Measurements from ENCODE around the gene CTNNA1. TPM values are rescaled to one million over a fixed set of nuclear protein-coding genes. Genes with fewer than 3 reads are reported as not detected.
A peak's percentile ranks its signal among the peaks of the same experiment; 100 is the strongest.
"Not testable (repeated sequence)": the region's sequence is repeated elsewhere in the genome, so short reads cannot be mapped to it uniquely, and the experiment has no call there.

Gene CTNNA1
- total and polyA plus RNA-seq, 2 experiments from 2014 or later = 194 to 393 TPM

- no peaks in the 10 kb centered on the region for H3K27me3 ChIP-seq (replicated peaks; ENCODE audit: insufficient read depth)
- no peak overlapping the region for H3K4me3 ChIP-seq
- H4K20me1 ChIP-seq (ENCODE audit: insufficient read depth) = peaks cover 16% of the 10 kb centered on the region
- H2AFZ ChIP-seq = no peak overlapping the region
- TF ChIP-seq EZH2phosphoT487 (IDR thresholded peaks at IDR 0.05; ENCODE audit: insufficient read depth, low read depth) = no peak
- TF ChIP-seq EZH2 (IDR thresholded peaks at IDR 0.05; ENCODE audit: insufficient read depth, poor library complexity, severe bottlenecking) = no peak
- no peaks in the 10 kb centered on the region for H3K9me3 ChIP-seq (ENCODE audit: low read depth)
- peaks cover 1% of the 10 kb centered on the region; the same call in 1 of the 2 replicates for H3K36me3 ChIP-seq (ENCODE audit: low read depth)
- no peaks in the 10 kb centered on the region for H3K4me1 ChIP-seq (ENCODE audit: insufficient read depth)
- H3K9me2 ChIP-seq (ENCODE audit: insufficient read depth) = no peaks in the 10 kb centered on the region
- in situ Hi-C loops (cut with MboI) = no loop called here
- DNase-seq = peak; percentile 43
- H3K9ac ChIP-seq = no peak overlapping the region
- peaks cover 86% of the 10 kb centered on the region for H3K79me2 ChIP-seq (ENCODE audit: insufficient read depth)
- H3F3A ChIP-seq (ENCODE audit: insufficient read depth) = no peaks in the 10 kb centered on the region
- H3K27ac ChIP-seq = peak overlapping the region; percentile 21; the same call in 1 of the 2 replicates
- 26 to 30% methylated on average over 5 of the region's 5 CpGs for WGBS, 2 experiments (ENCODE audit: low coverage in 1 of 2, low lambda C conversion rate in 2 of 2, missing lambda C conversion rate in 2 of 2)
- H3K4me2 ChIP-seq (ENCODE audit: unreplicated experiment) = no peak overlapping the region
Measured at GRCh38 chr5:138772986-138773594, 19.9 kb downstream of the CTNNA1 start.

GRCh38 chr5:138773624-138774023 lies 20.4 kb downstream of the CTNNA1 start:
- H2AFZ ChIP-seq; H3K4me2 ChIP-seq (ENCODE audit: unreplicated experiment); in situ Hi-C loops (cut with MboI); DNase-seq; H3K9me3 ChIP-seq (ENCODE audit: low read depth); H3K36me3 ChIP-seq (ENCODE audit: low read depth); H3F3A ChIP-seq (ENCODE audit: insufficient read depth); H3K9me2 ChIP-seq (ENCODE audit: insufficient read depth); H3K4me3 ChIP-seq; H3K9ac ChIP-seq; H3K27me3 ChIP-seq (replicated peaks; ENCODE audit: insufficient read depth); H3K4me1 ChIP-seq (ENCODE audit: insufficient read depth): not testable (repeated sequence)
- Histone ChIP-seq H3K27ac (peak overlapping the region; percentile 21; the same call in 1 of the 2 replicates), H3K79me2 (ENCODE audit: insufficient read depth) (peaks cover 86% of the 10 kb centered on the region), H4K20me1 (ENCODE audit: insufficient read depth) (peaks cover 17% of the 10 kb centered on the region)
- 81 to 82% methylated on average over 6 of the region's 6 CpGs for WGBS, 2 experiments (ENCODE audit: low coverage in 1 of 2, low lambda C conversion rate in 2 of 2, missing lambda C conversion rate in 2 of 2)

DNA sequence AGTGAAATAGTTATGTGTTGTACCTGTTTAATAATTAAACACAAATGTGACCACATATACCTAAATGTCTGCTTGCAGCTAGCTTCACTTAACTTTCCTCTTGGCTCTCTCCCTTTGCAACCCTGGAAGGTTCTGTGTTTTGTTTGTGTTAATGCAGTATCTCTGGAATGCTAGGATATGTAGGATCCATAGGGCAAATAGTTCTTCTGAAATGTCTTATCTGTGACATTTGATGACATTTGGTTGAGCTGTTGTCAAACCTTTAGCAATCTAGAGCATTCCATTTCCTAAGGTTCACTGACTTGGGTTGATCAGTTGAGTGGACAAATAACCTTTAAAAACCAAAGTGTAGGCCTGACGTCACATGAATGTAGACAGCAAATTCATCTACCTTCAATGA lies 21.8 kb downstream of the CTNNA1 start:
- no peak overlapping the region for H2AFZ ChIP-seq
- no peaks in the 10 kb centered on the region for H3F3A ChIP-seq (ENCODE audit: insufficient read depth)
- H3K9me2 ChIP-seq (ENCODE audit: insufficient read depth) = no peaks in the 10 kb centered on the region
- no peaks in the 10 kb centered on the region for H3K9me3 ChIP-seq (ENCODE audit: low read depth)
- DNase-seq = no peak
- no peaks in the 10 kb centered on the region for H3K27me3 ChIP-seq (replicated peaks; ENCODE audit: insufficient read depth)
- peaks cover 86% of the 10 kb centered on the region for H3K79me2 ChIP-seq (ENCODE audit: insufficient read depth)
- no peak overlapping the region for H3K4me2 ChIP-seq (ENCODE audit: unreplicated experiment)
- peaks cover 7% of the 10 kb centered on the region for H3K36me3 ChIP-seq (ENCODE audit: low read depth)
- H3K4me1 ChIP-seq (ENCODE audit: insufficient read depth) = no peaks in the 10 kb centered on the region
- H3K4me3 ChIP-seq = no peak overlapping the region
- TF ChIP-seq EZH2phosphoT487 (IDR thresholded peaks at IDR 0.05; ENCODE audit: insufficient read depth, low read depth) (no peak), EZH2 (IDR thresholded peaks at IDR 0.05; ENCODE audit: insufficient read depth, poor library complexity, severe bottlenecking) (no peak)
- peaks cover 15% of the 10 kb centered on the region for H4K20me1 ChIP-seq (ENCODE audit: insufficient read depth)
- 94 to 100% methylated on average over 1 of the region's 1 CpG for WGBS, 2 experiments (ENCODE audit: low coverage in 1 of 2, low lambda C conversion rate in 2 of 2, missing lambda C conversion rate in 2 of 2)
- in situ Hi-C loops (cut with MboI) = no loop called here
- H3K9ac ChIP-seq = no peak overlapping the region
- no peak overlapping the region for H3K27ac ChIP-seq

DNA sequence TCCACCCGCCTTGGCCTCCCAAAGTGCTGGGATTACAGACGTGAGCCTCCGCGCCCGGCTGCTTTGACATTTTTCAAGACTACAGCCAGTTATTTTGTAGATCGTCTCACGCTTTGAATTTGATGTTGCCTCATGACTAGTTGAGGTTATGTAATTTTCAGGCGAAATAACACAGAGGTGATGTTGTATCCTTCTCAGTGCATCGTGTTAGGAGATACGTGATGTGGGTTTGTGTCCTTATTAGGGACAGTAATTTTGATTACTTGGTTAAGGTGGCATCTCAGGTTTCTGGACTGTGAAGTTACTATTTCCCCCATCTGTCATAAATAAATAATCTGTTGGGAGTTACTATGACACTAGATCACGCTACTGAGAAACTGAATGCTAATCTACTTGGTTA lies 25.0 kb downstream of the CTNNA1 start:
- Histone ChIP-seq H3K27me3 (replicated peaks; ENCODE audit: insufficient read depth) (no peaks in the 10 kb centered on the region), H3K9ac (no peak overlapping the region), H3K9me3 (ENCODE audit: low read depth) (no peaks in the 10 kb centered on the region), H3K79me2 (ENCODE audit: insufficient read depth) (peaks cover 86% of the 10 kb centered on the region), H3K4me2 (ENCODE audit: unreplicated experiment) (no peak overlapping the region), H2AFZ (no peak overlapping the region), H3K36me3 (ENCODE audit: low read depth) (peaks cover 24% of the 10 kb centered on the region), H3K27ac (no peak overlapping the region), H3K4me1 (ENCODE audit: insufficient read depth) (no peaks in the 10 kb centered on the region), H3K4me3 (no peak overlapping the region), H3F3A (ENCODE audit: insufficient read depth) (no peaks in the 10 kb centered on the region), H3K9me2 (ENCODE audit: insufficient read depth) (no peaks in the 10 kb centered on the region), H4K20me1 (ENCODE audit: insufficient read depth) (peaks cover 10% of the 10 kb centered on the region)
- WGBS, 2 experiments (ENCODE audit: low coverage in 1 of 2, low lambda C conversion rate in 2 of 2, missing lambda C conversion rate in 2 of 2) = 97 to 98% methylated on average over 11 of the region's 11 CpGs
- TF ChIP-seq EZH2 (IDR thresholded peaks at IDR 0.05; ENCODE audit: insufficient read depth, poor library complexity, severe bottlenecking) = no peak
- TF ChIP-seq EZH2phosphoT487 (IDR thresholded peaks at IDR 0.05; ENCODE audit: insufficient read depth, low read depth) = no peak
- no peak for DNase-seq
- in situ Hi-C loops (cut with MboI) = no loop called here
